ENCODE measurements around the gene CAPN5. TPM values are rescaled to one million over a fixed set of nuclear protein-coding genes. Genes with fewer than 3 reads are reported as not detected.

CAPN5 gene
- total and polyA plus RNA-seq, 2 of the 8 experiments (the other 6 are each of a cell fraction or from before 2014, with no cell fraction given) = 21.5 to 22.4 TPM

- no peak for TF ChIP-seq CHD7 (IDR thresholded peaks at IDR 0.05; ENCODE audit: insufficient replicate concordance, low read length)
- TF ChIP-seq USF2 (IDR thresholded peaks at IDR 0.05; ENCODE audit: low read length) = no peak
- no peak for TF ChIP-seq CHD2 (IDR thresholded peaks at IDR 0.05; ENCODE audit: low read length)
- TF ChIP-seq, protein P1, sequence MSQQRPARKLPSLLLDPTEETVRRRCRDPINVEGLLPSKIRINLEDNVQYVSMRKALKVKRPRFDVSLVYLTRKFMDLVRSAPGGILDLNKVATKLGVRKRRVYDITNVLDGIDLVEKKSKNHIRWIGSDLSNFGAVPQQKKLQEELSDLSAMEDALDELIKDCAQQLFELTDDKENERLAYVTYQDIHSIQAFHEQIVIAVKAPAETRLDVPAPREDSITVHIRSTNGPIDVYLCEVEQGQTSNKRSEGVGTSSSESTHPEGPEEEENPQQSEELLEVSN (IDR thresholded peaks at IDR 0.05) = no peak
- TF ChIP-seq RNF2 (IDR thresholded peaks at IDR 0.05; ENCODE audit: borderline replicate concordance, low read depth, low read length, missing control alignments, poor library complexity, severe bottlenecking) = no peak
- TF ChIP-seq CBX8 (IDR thresholded peaks at IDR 0.05; ENCODE audit: borderline replicate concordance, low read depth, low read length) = no peak
- TF ChIP-seq RBBP5 (IDR thresholded peaks at IDR 0.05; ENCODE audit: borderline replicate concordance, low read depth, low read length) = no peak
These were observed 52.8 kb downstream of the CAPN5 start (continued) for GRCh38 chr11:77119531-77119936.
